ENCODE results near the gene HEXIM2. TPM values are rescaled to one million over a fixed set of nuclear protein-coding genes. Genes with fewer than 3 reads are reported as not detected.
A peak's percentile ranks its signal among the peaks of the same experiment; 100 is the strongest.

The HEXIM2 gene
- total and polyA plus RNA-seq, 2 of the 13 experiments (the other 11 are each of a cell fraction or from before 2014, with no cell fraction given), result 27.1 to 32.4 TPM

- TF ChIP-seq, protein P1, sequence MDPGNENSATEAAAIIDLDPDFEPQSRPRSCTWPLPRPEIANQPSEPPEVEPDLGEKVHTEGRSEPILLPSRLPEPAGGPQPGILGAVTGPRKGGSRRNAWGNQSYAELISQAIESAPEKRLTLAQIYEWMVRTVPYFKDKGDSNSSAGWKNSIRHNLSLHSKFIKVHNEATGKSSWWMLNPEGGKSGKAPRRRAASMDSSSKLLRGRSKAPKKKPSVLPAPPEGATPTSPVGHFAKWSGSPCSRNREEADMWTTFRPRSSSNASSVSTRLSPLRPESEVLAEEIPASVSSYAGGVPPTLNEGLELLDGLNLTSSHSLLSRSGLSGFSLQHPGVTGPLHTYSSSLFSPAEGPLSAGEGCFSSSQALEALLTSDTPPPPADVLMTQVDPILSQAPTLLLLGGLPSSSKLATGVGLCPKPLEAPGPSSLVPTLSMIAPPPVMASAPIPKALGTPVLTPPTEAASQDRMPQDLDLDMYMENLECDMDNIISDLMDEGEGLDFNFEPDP (CRISPR knock-in tag; conservative IDR thresholded peaks at IDR 0.05), result no peak
- peak; percentile 55 for TF ChIP-seq ZNF891 (CRISPR knock-in tag; IDR thresholded peaks at IDR 0.05)
- TF ChIP-seq SKI (IDR thresholded peaks at IDR 0.05; ENCODE audit: partially characterized antibody), result no peak
- no peak for TF ChIP-seq MTF2 (CRISPR knock-in tag; IDR thresholded peaks at IDR 0.05; ENCODE audit: borderline replicate concordance)
- no peak for TF ChIP-seq ZNF432 (CRISPR knock-in tag; IDR thresholded peaks at IDR 0.05; ENCODE audit: borderline replicate concordance)
- no peak for TF ChIP-seq GZF1 (CRISPR knock-in tag; IDR thresholded peaks at IDR 0.05)
- TF ChIP-seq ELF3 (CRISPR knock-in tag; IDR thresholded peaks at IDR 0.05), result no peak; the same call in 1 of the 2 replicates
- TF ChIP-seq ZNF138 (CRISPR knock-in tag; IDR thresholded peaks at IDR 0.05; ENCODE audit: low read depth), result no peak
- no peak for TF ChIP-seq HNF4G (IDR thresholded peaks at IDR 0.05; ENCODE audit: borderline replicate concordance, low read depth, low read length)
- no peak for TF ChIP-seq HNF4G (CRISPR knock-in tag; IDR thresholded peaks at IDR 0.05; ENCODE audit: borderline replicate concordance, low read depth)
- no peak for TF ChIP-seq EEA1 (CRISPR knock-in tag; IDR thresholded peaks at IDR 0.05; ENCODE audit: borderline replicate concordance)
- no peak for TF ChIP-seq HOXD1 (CRISPR knock-in tag; IDR thresholded peaks at IDR 0.05)
- peak; percentile 63; the same call in 1 of the 2 replicates for TF ChIP-seq ZNF569 (CRISPR knock-in tag; IDR thresholded peaks at IDR 0.05; ENCODE audit: borderline replicate concordance)
- TF ChIP-seq, protein P2, sequence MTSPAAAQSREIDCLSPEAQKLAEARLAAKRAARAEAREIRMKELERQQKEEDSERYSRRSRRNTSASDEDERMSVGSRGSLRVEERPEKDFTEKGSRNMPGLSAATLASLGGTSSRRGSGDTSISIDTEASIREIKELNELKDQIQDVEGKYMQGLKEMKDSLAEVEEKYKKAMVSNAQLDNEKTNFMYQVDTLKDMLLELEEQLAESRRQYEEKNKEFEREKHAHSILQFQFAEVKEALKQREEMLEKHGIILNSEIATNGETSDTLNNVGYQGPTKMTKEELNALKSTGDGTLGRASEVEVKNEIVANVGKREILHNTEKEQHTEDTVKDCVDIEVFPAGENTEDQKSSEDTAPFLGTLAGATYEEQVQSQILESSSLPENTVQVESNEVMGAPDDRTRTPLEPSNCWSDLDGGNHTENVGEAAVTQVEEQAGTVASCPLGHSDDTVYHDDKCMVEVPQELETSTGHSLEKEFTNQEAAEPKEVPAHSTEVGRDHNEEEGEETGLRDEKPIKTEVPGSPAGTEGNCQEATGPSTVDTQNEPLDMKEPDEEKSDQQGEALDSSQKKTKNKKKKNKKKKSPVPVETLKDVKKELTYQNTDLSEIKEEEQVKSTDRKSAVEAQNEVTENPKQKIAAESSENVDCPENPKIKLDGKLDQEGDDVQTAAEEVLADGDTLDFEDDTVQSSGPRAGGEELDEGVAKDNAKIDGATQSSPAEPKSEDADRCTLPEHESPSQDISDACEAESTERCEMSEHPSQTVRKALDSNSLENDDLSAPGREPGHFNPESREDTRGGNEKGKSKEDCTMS (CRISPR knock-in tag; conservative IDR thresholded peaks at IDR 0.05), result no peak
- TF ChIP-seq GTF3A (CRISPR knock-in tag; conservative IDR thresholded peaks at IDR 0.05), result no peak
- no peak for TF ChIP-seq ZNF792 (CRISPR knock-in tag; IDR thresholded peaks at IDR 0.05)
- no peak for TF ChIP-seq ZNF883 (CRISPR knock-in tag; IDR thresholded peaks at IDR 0.05; ENCODE audit: not compliant biosample characterization)
- peak; percentile 100 for TF ChIP-seq ZNF770 (CRISPR knock-in tag; IDR thresholded peaks at IDR 0.05)
- no peak for TF ChIP-seq KMT2B (CRISPR knock-in tag; IDR thresholded peaks at IDR 0.05)
- no peak for TF ChIP-seq PHB2 (IDR thresholded peaks at IDR 0.05; ENCODE audit: partially characterized antibody)
- 0 out of 2 replicates have a peak, but pooled peaks have one; percentile 53 for TF ChIP-seq ZNF75D (CRISPR knock-in tag; IDR thresholded peaks at IDR 0.05; ENCODE audit: borderline replicate concordance)
- TF ChIP-seq TBL1XR1 (IDR thresholded peaks at IDR 0.05; ENCODE audit: borderline replicate concordance, low read length, partially characterized antibody), result no peak
- 0 out of 2 replicates have a peak, but pooled peaks have one; percentile 37 for TF ChIP-seq ERF (CRISPR knock-in tag; IDR thresholded peaks at IDR 0.05)
Measured at GRCh38 chr17:45131616-45132319, 29.9 kb upstream of the HEXIM2 start (continued).
